ENCODE results near the gene ERLIN1. TPM values are rescaled to one million over a fixed set of nuclear protein-coding genes. Genes with fewer than 3 reads are reported as not detected.

ERLIN1 gene
- total and polyA plus RNA-seq, 4 donors, result 21.7 to 85.4 (median 70.0) TPM

DNA sequence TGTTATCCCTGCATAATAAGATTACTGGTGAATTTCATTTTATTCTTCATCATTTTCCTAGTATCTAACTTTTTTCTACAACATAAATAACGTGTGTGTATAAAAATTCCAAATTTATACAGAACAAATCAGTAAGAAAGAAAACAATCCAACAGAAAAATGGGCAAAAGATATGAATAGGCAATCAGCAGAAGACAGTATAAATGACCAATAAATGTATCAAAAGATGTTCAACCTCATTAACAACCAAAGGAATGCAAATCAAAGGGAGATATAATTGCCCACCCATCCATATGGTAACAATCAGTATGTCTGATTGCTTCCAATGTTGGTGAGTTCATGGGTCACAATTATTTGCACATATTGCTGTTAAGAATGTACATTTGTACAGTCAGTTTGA lies 13.5 kb downstream of the ERLIN1 start (continued):
- TF ChIP-seq, protein P1, sequence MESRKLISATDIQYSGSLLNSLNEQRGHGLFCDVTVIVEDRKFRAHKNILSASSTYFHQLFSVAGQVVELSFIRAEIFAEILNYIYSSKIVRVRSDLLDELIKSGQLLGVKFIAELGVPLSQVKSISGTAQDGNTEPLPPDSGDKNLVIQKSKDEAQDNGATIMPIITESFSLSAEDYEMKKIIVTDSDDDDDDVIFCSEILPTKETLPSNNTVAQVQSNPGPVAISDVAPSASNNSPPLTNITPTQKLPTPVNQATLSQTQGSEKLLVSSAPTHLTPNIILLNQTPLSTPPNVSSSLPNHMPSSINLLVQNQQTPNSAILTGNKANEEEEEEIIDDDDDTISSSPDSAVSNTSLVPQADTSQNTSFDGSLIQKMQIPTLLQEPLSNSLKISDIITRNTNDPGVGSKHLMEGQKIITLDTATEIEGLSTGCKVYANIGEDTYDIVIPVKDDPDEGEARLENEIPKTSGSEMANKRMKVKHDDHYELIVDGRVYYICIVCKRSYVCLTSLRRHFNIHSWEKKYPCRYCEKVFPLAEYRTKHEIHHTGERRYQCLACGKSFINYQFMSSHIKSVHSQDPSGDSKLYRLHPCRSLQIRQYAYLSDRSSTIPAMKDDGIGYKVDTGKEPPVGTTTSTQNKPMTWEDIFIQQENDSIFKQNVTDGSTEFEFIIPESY (IDR thresholded peaks at IDR 0.05), result no peak
- no peak for TF ChIP-seq FOXA1 (IDR thresholded peaks at IDR 0.05)

DNA sequence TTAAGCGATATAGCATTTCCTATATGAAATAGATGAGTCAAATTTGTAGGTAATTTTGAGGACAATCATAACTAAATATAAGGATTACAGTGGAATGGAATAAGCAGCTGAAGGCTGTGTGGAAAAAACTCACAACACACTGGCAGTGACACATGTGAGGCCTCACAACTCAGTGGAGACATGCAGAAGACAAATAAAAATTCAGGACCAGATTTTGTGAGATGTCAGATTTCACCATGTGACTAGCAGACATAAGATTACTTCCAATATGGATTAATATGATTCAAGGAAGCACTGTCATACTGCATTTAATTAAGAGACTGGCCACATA lies 17.6 kb downstream of the ERLIN1 start:
- peaks cover 2 to 13% (median 9%) of the 10 kb centered on the region in 4 donors for H3K4me1 ChIP-seq (ENCODE audit: control insufficient read depth in 4 of 4, insufficient read depth in 4 of 4, low read length in 3 of 4)
- no peak overlapping the region for H3K4me3 ChIP-seq (ENCODE audit: low read depth in 1 of 3, low read length in 3 of 3)
- no peak overlapping the region for H3K9ac ChIP-seq (ENCODE audit: low read depth in 1 of 2, low read length in 2 of 2)
- H3K27ac ChIP-seq (ENCODE audit: low read depth in 1 of 2, low read length in 2 of 2), result peak overlapping the region; percentile 43 to 55
- no peak for DNase-seq (ENCODE audit: low spot score)
- WGBS, result 96% methylated on average over 1 of the region's 1 CpG
- H3K27me3 ChIP-seq (ENCODE audit: control insufficient read depth in 4 of 4, insufficient read depth in 4 of 4, low read length in 3 of 4), result no peaks in the 10 kb centered on the region
- peaks cover 3 to 21% (median 15%) of the 10 kb centered on the region in 4 donors for H3K36me3 ChIP-seq (ENCODE audit: control insufficient read depth in 4 of 4, insufficient read depth in 3 of 4, low read depth in 1 of 4, low read length in 3 of 4)
- no peak for TF ChIP-seq RAD21 (IDR thresholded peaks at IDR 0.05)
- TF ChIP-seq HNF4G (IDR thresholded peaks at IDR 0.05), result no peak
- TF ChIP-seq, protein P2, sequence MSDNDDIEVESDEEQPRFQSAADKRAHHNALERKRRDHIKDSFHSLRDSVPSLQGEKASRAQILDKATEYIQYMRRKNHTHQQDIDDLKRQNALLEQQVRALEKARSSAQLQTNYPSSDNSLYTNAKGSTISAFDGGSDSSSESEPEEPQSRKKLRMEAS (IDR thresholded peaks at IDR 0.05), result no peak
- TF ChIP-seq JUND (IDR thresholded peaks at IDR 0.05), result no peak
- TF ChIP-seq HNF4A (conservative IDR thresholded peaks at IDR 0.05), result no peak
- TF ChIP-seq, protein P1 (IDR thresholded peaks at IDR 0.05), result no peak
- no peak for TF ChIP-seq TAF1 (conservative IDR thresholded peaks at IDR 0.05)
- no peak for TF ChIP-seq FOXA1 (IDR thresholded peaks at IDR 0.05)
- no peak for TF ChIP-seq EGR1 (IDR thresholded peaks at IDR 0.05; ENCODE audit: low read depth in 2 of 2)
- no peak for TF ChIP-seq YY1 (IDR thresholded peaks at IDR 0.05)
- TF ChIP-seq, protein P3, sequence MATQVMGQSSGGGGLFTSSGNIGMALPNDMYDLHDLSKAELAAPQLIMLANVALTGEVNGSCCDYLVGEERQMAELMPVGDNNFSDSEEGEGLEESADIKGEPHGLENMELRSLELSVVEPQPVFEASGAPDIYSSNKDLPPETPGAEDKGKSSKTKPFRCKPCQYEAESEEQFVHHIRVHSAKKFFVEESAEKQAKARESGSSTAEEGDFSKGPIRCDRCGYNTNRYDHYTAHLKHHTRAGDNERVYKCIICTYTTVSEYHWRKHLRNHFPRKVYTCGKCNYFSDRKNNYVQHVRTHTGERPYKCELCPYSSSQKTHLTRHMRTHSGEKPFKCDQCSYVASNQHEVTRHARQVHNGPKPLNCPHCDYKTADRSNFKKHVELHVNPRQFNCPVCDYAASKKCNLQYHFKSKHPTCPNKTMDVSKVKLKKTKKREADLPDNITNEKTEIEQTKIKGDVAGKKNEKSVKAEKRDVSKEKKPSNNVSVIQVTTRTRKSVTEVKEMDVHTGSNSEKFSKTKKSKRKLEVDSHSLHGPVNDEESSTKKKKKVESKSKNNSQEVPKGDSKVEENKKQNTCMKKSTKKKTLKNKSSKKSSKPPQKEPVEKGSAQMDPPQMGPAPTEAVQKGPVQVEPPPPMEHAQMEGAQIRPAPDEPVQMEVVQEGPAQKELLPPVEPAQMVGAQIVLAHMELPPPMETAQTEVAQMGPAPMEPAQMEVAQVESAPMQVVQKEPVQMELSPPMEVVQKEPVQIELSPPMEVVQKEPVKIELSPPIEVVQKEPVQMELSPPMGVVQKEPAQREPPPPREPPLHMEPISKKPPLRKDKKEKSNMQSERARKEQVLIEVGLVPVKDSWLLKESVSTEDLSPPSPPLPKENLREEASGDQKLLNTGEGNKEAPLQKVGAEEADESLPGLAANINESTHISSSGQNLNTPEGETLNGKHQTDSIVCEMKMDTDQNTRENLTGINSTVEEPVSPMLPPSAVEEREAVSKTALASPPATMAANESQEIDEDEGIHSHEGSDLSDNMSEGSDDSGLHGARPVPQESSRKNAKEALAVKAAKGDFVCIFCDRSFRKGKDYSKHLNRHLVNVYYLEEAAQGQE (IDR thresholded peaks at IDR 0.05), result no peak
- TF ChIP-seq NR2F2 (IDR thresholded peaks at IDR 0.05), result no peak
- no peak for TF ChIP-seq SP1 (IDR thresholded peaks at IDR 0.05)
- no peak for TF ChIP-seq FOXA2 (IDR thresholded peaks at IDR 0.05)
- no peak for TF ChIP-seq GABPA (IDR thresholded peaks at IDR 0.05 in 1 of 2, conservative IDR thresholded peaks at IDR 0.05 in 1 of 2)
- TF ChIP-seq, protein P4, sequence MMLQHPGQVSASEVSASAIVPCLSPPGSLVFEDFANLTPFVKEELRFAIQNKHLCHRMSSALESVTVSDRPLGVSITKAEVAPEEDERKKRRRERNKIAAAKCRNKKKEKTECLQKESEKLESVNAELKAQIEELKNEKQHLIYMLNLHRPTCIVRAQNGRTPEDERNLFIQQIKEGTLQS (IDR thresholded peaks at IDR 0.05), result no peak
- TF ChIP-seq RXRA (IDR thresholded peaks at IDR 0.05), result no peak
- no peaks in the 10 kb centered on the region for H3K9me3 ChIP-seq (ENCODE audit: control insufficient read depth in 4 of 4, low read length in 3 of 4)
